ENCODE data around the gene GNB2.

GNB2 gene

DNA sequence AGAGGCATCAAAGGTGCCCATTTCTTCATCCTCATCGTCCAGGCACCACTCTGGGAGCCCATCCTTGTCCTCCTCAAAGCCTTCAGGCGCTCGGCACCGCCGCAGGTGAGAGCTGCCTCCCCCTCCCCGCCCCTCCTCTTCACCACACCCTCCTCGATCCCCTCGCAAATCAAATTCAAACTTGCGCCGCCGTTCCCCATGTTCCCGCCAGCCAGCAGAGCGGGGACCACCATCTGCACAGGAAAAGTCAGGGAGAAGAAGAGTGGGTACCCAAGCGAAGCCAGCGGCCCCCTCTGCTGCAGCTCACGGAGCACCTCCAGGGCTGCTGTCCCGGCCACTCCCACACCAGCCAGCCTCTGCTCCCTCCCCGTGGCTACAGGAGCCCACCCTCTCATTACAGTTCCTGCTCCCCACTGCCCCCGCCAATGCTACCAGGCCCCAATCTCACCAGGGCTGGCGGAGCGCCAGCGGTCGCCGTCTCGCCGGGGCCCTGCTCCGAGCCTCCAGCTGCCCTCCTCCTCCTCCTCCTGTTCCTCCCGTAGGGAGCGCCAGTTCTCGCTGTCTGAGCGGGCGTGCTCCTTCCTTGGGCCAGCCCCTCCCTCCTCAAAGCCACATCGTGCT, 12.8 kb downstream of the GNB2 start:
- Mint-ChIP-seq H3K9me3 (no peaks in the 10 kb centered on the region), H3K36me3 (ENCODE audit: low read depth) (peaks cover 15% of the 10 kb centered on the region), H3K4me3 (no peak overlapping the region), H3K4me1 (peaks cover 22% of the 10 kb centered on the region), H3K27ac (no peak overlapping the region), H3K27me3 (ENCODE audit: low read depth, poor library complexity) (no peaks in the 10 kb centered on the region)
- TF ChIP-seq, protein P1, sequence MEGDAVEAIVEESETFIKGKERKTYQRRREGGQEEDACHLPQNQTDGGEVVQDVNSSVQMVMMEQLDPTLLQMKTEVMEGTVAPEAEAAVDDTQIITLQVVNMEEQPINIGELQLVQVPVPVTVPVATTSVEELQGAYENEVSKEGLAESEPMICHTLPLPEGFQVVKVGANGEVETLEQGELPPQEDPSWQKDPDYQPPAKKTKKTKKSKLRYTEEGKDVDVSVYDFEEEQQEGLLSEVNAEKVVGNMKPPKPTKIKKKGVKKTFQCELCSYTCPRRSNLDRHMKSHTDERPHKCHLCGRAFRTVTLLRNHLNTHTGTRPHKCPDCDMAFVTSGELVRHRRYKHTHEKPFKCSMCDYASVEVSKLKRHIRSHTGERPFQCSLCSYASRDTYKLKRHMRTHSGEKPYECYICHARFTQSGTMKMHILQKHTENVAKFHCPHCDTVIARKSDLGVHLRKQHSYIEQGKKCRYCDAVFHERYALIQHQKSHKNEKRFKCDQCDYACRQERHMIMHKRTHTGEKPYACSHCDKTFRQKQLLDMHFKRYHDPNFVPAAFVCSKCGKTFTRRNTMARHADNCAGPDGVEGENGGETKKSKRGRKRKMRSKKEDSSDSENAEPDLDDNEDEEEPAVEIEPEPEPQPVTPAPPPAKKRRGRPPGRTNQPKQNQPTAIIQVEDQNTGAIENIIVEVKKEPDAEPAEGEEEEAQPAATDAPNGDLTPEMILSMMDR (IDR thresholded peaks at IDR 0.05): no peak
- DNase-seq: no peak

DNA sequence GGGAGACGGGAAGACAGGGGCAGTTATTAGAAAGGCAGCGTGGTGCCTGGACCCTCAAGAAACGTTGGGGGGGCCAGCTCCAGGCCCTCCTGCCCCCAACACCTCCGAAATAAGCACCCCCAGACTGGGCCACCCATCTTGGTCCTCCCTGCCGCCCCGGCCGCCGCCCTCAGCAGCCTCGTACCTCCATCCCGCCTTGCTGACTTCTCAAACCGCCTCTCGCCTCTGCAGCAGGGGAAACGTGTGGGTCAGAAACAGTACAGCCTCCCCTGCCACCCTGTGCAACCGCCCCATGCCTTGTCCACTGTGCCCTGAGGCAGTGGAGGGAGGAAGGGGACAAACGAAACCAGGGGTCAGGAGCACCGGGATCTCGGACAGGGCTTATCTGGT, 13.3 kb downstream of the GNB2 start:
- no peak for DNase-seq
- TF ChIP-seq, protein P1 (IDR thresholded peaks at IDR 0.05): no peak
- H3K4me3 Mint-ChIP-seq: no peak overlapping the region
- no peak overlapping the region for H3K27ac Mint-ChIP-seq
- H3K27me3 Mint-ChIP-seq (ENCODE audit: low read depth, poor library complexity): no peaks in the 10 kb centered on the region
- H3K9me3 Mint-ChIP-seq: no peaks in the 10 kb centered on the region
- peaks cover 27% of the 10 kb centered on the region for H3K4me1 Mint-ChIP-seq
- H3K36me3 Mint-ChIP-seq (ENCODE audit: low read depth): peaks cover 15% of the 10 kb centered on the region

DNA sequence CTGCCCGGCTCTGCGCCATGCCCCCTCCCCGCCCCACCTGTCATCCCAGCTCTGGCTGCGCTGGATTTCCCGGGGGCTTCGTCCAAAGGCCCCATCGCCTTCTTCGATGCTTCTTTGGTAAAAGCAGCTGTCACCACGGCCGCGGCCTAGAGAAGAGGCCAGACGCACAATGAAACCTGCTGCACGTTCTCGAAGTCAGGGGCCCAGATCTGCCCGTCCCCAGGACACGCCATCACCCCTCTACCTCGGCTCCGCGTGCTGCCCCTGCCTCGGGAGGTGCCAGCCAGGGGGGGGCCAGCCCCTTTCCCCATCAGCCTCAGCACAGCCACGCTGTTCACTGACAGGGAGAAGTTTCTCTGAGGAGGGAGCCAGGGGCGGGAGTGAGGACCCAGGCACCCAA, 13.7 kb downstream of the GNB2 start:
- Mint-ChIP-seq H3K9me3 (no peaks in the 10 kb centered on the region), H3K27me3 (ENCODE audit: low read depth, poor library complexity) (no peaks in the 10 kb centered on the region), H3K36me3 (ENCODE audit: low read depth) (peaks cover 15% of the 10 kb centered on the region), H3K4me1 (peaks cover 31% of the 10 kb centered on the region), H3K4me3 (no peak overlapping the region), H3K27ac (no peak overlapping the region)
- TF ChIP-seq, protein P1 (IDR thresholded peaks at IDR 0.05): no peak
- DNase-seq: no peak

DNA sequence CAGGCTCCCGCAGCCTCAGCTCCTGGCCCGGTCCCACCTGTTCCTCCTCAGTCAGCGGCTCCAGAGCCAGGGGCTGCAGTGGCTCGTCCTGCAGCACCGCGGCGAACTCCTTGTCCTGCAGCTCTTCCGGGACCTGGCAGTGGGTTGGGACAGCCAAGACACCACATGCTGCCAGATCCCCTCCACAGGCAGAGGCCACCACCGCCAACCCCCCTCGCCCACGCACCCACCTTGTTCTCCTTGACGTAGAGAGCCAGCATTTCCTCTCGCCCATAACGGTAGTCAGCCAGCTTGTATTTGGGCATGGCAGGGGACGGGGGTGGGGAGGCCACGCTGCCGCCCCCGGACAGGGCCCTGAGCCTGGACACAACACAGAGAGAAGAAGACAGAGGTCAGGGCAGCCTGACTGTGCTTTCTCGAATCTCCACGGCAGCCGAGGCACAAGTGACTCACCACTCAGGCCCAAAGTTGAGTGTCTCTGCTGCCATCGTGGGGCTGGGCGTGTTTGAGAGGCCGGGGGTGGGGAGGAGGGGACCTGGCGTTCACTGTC, 14.3 kb downstream of the GNB2 start:
- peaks cover 15% of the 10 kb centered on the region for H3K36me3 Mint-ChIP-seq (ENCODE audit: low read depth)
- TF ChIP-seq, protein P1 (IDR thresholded peaks at IDR 0.05): no peak
- no peaks in the 10 kb centered on the region for H3K27me3 Mint-ChIP-seq (ENCODE audit: low read depth, poor library complexity)
- H3K27ac Mint-ChIP-seq: no peak overlapping the region
- no peak overlapping the region for H3K4me3 Mint-ChIP-seq
- no peaks in the 10 kb centered on the region for H3K9me3 Mint-ChIP-seq
- DNase-seq: no peak
- H3K4me1 Mint-ChIP-seq: peaks cover 37% of the 10 kb centered on the region

DNA sequence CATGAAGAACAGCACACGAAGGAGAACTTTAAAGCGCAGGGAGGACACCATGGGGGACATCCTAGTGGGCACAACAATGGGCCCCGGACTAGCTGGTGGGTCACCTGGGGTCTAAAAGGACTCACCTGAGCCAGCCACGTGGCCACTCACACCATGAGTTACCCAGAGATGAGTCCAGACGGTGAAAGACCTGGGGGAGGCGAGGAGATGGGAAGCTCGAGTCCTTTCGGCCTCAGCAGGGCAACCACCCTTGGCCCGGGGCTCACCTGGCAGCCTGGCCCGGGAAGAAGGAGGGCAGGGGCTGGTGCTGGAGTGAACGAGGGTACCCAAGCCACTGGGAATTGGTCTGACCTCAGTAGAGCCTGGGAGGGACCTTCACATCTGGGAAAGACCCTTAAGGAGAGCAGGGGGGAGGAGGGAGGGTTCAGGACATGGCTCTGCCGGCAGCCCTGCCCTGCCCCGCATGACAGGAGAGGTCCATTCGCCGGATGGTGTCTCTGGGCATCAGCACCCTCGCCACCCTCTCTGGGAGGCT, 14.9 kb downstream of the GNB2 start:
- no peaks in the 10 kb centered on the region for H3K9me3 Mint-ChIP-seq
- no peak for DNase-seq
- no peak overlapping the region for H3K4me3 Mint-ChIP-seq
- peaks cover 15% of the 10 kb centered on the region for H3K36me3 Mint-ChIP-seq (ENCODE audit: low read depth)
- H3K4me1 Mint-ChIP-seq: peaks cover 42% of the 10 kb centered on the region
- TF ChIP-seq, protein P1 (IDR thresholded peaks at IDR 0.05): no peak
- no peak overlapping the region for H3K27ac Mint-ChIP-seq
- no peaks in the 10 kb centered on the region for H3K27me3 Mint-ChIP-seq (ENCODE audit: low read depth, poor library complexity)
